ENCODE data around the gene EPHA8.

DNA sequence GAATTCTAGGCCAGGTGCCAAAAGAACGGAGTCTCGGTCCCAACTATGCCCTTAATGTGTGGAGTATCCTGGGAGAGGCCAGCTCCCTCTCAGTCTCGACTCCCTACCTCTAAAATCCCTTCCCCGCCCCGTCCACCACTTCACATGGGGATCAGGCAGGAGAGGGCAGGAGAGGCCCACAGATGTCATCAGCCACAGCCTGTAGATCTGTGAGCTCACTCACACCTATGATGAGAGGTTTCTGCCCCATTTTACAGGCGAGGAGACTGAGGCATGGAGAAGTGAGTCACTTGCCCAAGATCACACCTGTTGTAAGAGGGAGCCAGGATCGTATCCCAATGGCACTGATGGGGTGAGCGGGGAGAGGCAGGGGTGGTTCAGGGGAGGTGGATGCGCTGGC, 20.4 kb upstream of the EPHA8 start:
- TF ChIP-seq, protein P1, sequence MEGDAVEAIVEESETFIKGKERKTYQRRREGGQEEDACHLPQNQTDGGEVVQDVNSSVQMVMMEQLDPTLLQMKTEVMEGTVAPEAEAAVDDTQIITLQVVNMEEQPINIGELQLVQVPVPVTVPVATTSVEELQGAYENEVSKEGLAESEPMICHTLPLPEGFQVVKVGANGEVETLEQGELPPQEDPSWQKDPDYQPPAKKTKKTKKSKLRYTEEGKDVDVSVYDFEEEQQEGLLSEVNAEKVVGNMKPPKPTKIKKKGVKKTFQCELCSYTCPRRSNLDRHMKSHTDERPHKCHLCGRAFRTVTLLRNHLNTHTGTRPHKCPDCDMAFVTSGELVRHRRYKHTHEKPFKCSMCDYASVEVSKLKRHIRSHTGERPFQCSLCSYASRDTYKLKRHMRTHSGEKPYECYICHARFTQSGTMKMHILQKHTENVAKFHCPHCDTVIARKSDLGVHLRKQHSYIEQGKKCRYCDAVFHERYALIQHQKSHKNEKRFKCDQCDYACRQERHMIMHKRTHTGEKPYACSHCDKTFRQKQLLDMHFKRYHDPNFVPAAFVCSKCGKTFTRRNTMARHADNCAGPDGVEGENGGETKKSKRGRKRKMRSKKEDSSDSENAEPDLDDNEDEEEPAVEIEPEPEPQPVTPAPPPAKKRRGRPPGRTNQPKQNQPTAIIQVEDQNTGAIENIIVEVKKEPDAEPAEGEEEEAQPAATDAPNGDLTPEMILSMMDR (conservative IDR thresholded peaks at IDR 0.05; ENCODE audit: low read depth, low read length) = no peak
- no peak for TF ChIP-seq POLR2A (IDR thresholded peaks at IDR 0.05; ENCODE audit: low read depth, low read length)
- TF ChIP-seq BHLHE40 (IDR thresholded peaks at IDR 0.05; ENCODE audit: low read depth, low read length) = no peak
- no peak for TF ChIP-seq USF2 (IDR thresholded peaks at IDR 0.05; ENCODE audit: low read depth, low read length)
- no peak for TF ChIP-seq MXI1 (IDR thresholded peaks at IDR 0.05; ENCODE audit: borderline replicate concordance, low read depth, low read length)
